Naive thymus-derived CD8-positive, alpha-beta T cell (primary cell): ENCODE measurements around the gene ELF4. TPM values are rescaled to one million over a fixed set of nuclear protein-coding genes. Genes with fewer than 3 reads are reported as not detected.

ENCODE experiments used
- ATAC-seq, 2 donors: fragments of 150-1000 bp; cut with Tn5 transposase in 1 of 2; sonication (Bioruptor Pico), chemical (Tn5 transposase) in 1 of 2; 1 replicate in 1 of 2; 2 replicates in 1 of 2; pipeline ENCODE4 v1.10.0; 2021; ENCODE audit warnings: mild to moderate bottlenecking in 2 of 2, moderate library complexity in 2 of 2
- POLR2A ChIA-PET: fragments of 350-600 bp; sonication (Branson Sonifier 250); formaldehyde crosslinking; loops from one replicate; lab custom pipeline; 2021; ENCODE audit warnings: antibody characterized with exemption; lab: Charles Lee
- DNase-seq, 10 donors: peaks; one replicate each; pipeline versions ENCODE4 v3.0.0 to v3.0.0-alpha.2; 2020 to 2022
- H3K27ac Mint-ChIP-seq, 10 donors: one replicate each; pipeline ENCODE4 v1.8.0; 2020 to 2022; ENCODE audit warnings: mild to moderate bottlenecking in 10 of 10, mixed read lengths in 10 of 10, moderate library complexity in 4 of 10, inconsistent platforms in 1 of 10
- H3K27me3 Mint-ChIP-seq, 5 donors: one replicate each; pipeline ENCODE4 v1.8.0; 2021 to 2022; ENCODE audit warnings: mixed read lengths in 5 of 5
- H3K36me3 Mint-ChIP-seq, 3 donors: one replicate each; pipeline ENCODE4 v1.8.0; 2020 to 2022; ENCODE audit warnings: mixed read lengths in 3 of 3, mild to moderate bottlenecking in 2 of 3, inconsistent platforms in 1 of 3
- H3K4me1 Mint-ChIP-seq, 4 donors: one replicate each; pipeline ENCODE4 v1.8.0; 2021 to 2022; ENCODE audit warnings: mixed read lengths in 4 of 4
- H3K4me3 Mint-ChIP-seq, 10 donors: one replicate each; pipeline ENCODE4 v1.8.0; 2020 to 2022; ENCODE audit warnings: mild to moderate bottlenecking in 10 of 10, mixed read lengths in 10 of 10, moderate library complexity in 6 of 10, inconsistent platforms in 1 of 10
- H3K9me3 Mint-ChIP-seq, 9 donors: one replicate each; pipeline ENCODE4 v1.8.0; 2020 to 2022; ENCODE audit warnings: mixed read lengths in 9 of 9, mild to moderate bottlenecking in 3 of 9, inconsistent platforms in 1 of 9, moderate library complexity in 1 of 9
- polyA plus RNA-seq, 3 donors: library from polyadenylated mRNA; unstranded; fragments of 300-500 nt; fragmentation: Illumina TruSeq; gene quantifications; one replicate each; pipeline ENCODE4 v1.2.3, GENCODE V29; 2021
- total RNA-seq, 8 experiments: library from RNA in 2 of 8; stranded (reverse) in 2 of 8; gene quantifications; one replicate each; pipeline ENCODE4 v1.2.3 and lab custom pipeline; 2021 to 2026

Gene ELF4
- total and polyA plus RNA-seq, 5 experiments from 2014 or later = 7.7 to 18.2 (median 10.9) TPM

DNA sequence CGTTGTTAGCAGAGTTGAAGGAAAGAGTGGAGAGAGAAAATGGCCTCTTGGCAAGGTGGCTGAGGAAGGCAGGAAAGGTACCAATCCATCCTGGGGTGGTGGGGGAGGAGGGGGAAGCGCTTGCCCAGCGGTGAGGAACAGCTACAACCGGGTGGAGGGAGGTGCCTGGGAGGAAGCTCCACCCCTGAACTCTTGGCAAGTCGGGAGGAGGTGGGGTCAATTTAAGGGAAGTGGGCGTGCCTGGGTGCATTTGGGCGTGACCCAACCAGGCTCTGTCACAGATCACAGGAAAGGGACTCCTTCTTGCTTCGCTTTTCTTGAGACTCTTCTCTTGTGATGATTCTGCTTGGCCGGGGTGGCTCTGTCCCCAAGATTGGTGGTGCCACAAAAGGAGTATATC, 86.2 kb downstream of the ELF4 start:
- H3K27me3 Mint-ChIP-seq = no peaks in the 10 kb centered on the region
- POLR2A ChIA-PET = interaction anchor here (1.1 kb wide), 1 partner anchor 118 kb away, joined by 3 read pairs; the partner anchor contains the start of gene UTP14A
- DNase-seq (peak; percentile 63 to 91 (median 78)), ATAC-seq (peak; percentile 100)
- peak overlapping the region in 9 of 10 donors; percentile 23 to 89 (median 79) for H3K27ac Mint-ChIP-seq
- H3K36me3 Mint-ChIP-seq = peaks cover 0 to 36% (median 2%) of the 10 kb centered on the region in 3 donors
- H3K4me3 Mint-ChIP-seq = peak overlapping the region; percentile 25 to 69 (median 54)
- no peaks in the 10 kb centered on the region for H3K9me3 Mint-ChIP-seq
- H3K4me1 Mint-ChIP-seq = peaks cover 5 to 14% (median 12%) of the 10 kb centered on the region in 4 donors

DNA sequence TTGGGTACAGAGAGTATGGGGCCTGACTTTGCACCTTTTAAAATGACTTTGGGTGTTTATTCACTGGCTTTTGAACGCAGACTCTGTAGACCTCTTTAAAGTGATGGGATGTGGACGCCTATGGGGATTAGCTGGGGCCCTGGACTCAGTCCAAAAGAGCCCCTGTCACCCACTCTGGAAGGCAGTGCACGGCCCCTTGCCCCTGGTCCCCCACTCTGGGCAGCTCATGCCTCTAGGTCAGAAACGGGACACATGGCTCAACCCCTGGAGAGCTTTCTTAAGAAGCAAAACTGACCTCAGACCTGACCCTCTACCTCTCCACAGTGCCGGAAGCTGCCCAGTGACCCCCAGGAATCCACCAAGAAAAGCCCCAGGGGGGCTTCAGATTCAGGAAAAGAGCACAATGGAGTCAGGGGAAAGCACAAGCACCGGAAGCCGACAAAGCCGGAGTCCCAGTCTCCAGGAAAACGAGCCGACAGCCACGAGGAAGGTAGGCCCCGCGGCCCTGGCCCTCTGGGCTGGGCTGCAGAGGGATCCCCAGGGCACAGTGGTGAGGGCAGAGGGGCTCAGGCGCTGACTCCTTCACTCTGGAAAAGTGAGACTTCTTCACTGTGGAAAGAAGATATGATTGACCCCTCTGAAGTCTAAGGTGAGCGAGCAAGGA, 89.5 kb downstream of the ELF4 start:
- Mint-ChIP-seq H3K36me3 (peaks cover 0 to 30% (median 0%) of the 10 kb centered on the region in 3 donors), H3K4me1 (peaks cover 6 to 12% (median 10%) of the 10 kb centered on the region in 4 donors), H3K4me3 (no peak overlapping the region), H3K9me3 (no peaks in the 10 kb centered on the region), H3K27me3 (no peaks in the 10 kb centered on the region), H3K27ac (no peak overlapping the region)
- POLR2A ChIA-PET = no interaction called here
- DNase-seq = no peak
- no peak for ATAC-seq

DNA sequence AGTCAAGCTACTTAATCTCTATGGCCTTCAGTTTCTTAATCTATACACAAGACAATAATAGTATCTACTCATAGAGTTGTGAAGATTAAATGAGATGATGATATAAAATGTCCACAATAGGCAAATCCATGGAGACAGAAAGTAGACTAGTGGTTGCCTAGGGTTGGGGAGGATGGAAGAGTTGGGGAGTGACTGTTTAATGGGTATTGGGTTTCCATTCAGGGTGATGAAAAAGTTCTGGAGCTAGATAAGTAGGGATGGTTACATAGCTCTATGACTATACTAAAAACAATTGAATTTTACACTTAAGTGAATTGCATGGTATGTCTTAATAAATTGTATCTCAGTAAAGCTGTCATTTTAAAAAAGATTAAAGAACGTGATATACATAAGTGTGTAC, 92.2 kb downstream of the ELF4 start:
- Mint-ChIP-seq H3K27ac (peak overlapping the region in 2 of 10 donors; percentile 40 to 66), H3K36me3 (peaks cover 0 to 35% (median 2%) of the 10 kb centered on the region in 3 donors), H3K27me3 (no peaks in the 10 kb centered on the region), H3K4me3 (no peak overlapping the region), H3K4me1 (peaks cover 0 to 3% (median 0%) of the 10 kb centered on the region in 4 donors), H3K9me3 (no peaks in the 10 kb centered on the region)
- ATAC-seq = no peak
- no peak for DNase-seq
- POLR2A ChIA-PET = no interaction called here

DNA sequence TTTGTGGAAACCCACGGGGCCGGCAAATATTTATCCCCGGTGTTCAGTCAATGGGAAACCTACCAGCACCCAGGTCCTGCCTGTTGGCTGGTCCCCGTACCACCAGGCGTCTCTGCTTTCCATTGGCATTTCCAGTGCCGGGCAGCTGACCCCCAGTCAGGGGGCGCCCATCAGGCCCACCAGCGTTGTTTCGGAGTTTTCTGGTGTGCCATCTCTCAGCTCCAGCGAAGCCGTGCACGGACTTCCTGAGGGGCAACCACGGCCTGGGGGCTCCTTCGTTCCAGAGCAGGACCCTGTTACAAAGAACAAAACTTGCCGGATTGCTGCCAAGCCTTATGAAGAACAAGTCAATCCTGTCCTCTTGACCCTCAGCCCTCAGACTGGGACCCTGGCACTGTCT, 95.1 kb downstream of the ELF4 start:
- Mint-ChIP-seq H3K27ac (no peak overlapping the region), H3K36me3 (peaks cover 0 to 24% (median 2%) of the 10 kb centered on the region in 3 donors), H3K27me3 (no peaks in the 10 kb centered on the region), H3K4me3 (no peak overlapping the region), H3K9me3 (no peaks in the 10 kb centered on the region), H3K4me1 (peaks cover 0 to 3% (median 0%) of the 10 kb centered on the region in 4 donors)
- no peak for ATAC-seq
- DNase-seq = no peak
- POLR2A ChIA-PET = no interaction called here

Other genes with a start within 250 kb of the ELF4 start
- gene UTP14A, start 204.3 kb downstream of the ELF4 start, total RNA-seq = 10 to 100 TPM; 20.6 to 22.1 TPM
- 10 to 100 TPM in 1 of 3 donors, 1 to 10 TPM in 2; 7.3 to 17.0 (median 7.4) TPM for gene UTP14A, start 204.3 kb downstream of the ELF4 start, polyA plus RNA-seq
- gene BCORL1, start 127.9 kb downstream of the ELF4 start, total RNA-seq = 1 to 10 TPM; 8.3 to 9.6 TPM
- 1 to 10 TPM; 1.0 to 1.8 (median 1.1) TPM for gene BCORL1, start 127.9 kb downstream of the ELF4 start, polyA plus RNA-seq
- 10 to 100 TPM; 25.1 to 26.3 TPM for gene AIFM1, start 55.3 kb upstream of the ELF4 start, total RNA-seq
- 10 to 100 TPM; 27.8 to 36.9 (median 32.8) TPM for gene AIFM1, start 55.3 kb upstream of the ELF4 start, polyA plus RNA-seq
- 10 to 100 TPM; 14.5 to 16.7 TPM for gene RAB33A, start 61.5 kb upstream of the ELF4 start, total RNA-seq
- 10 to 100 TPM; 10.6 to 21.1 (median 10.9) TPM for gene RAB33A, start 61.5 kb upstream of the ELF4 start, polyA plus RNA-seq
- gene ZNF280C, start 158.4 kb upstream of the ELF4 start, total RNA-seq = 1 to 10 TPM; 5.7 to 6.7 TPM
- 1 to 10 TPM; 1.3 to 3.5 (median 2.9) TPM for gene ZNF280C, start 158.4 kb upstream of the ELF4 start, polyA plus RNA-seq
- gene SLC25A14, start 229.4 kb upstream of the ELF4 start, total RNA-seq = 10 to 100 TPM; 14.5 to 15.3 TPM
- gene SLC25A14, start 229.4 kb upstream of the ELF4 start, polyA plus RNA-seq = 1 to 10 TPM; 3.9 to 7.3 (median 6.7) TPM